Measurements from ENCODE around the gene MAGI2.
A peak's percentile ranks its signal among the peaks of the same experiment; 100 is the strongest.

Gene MAGI2

DNA sequence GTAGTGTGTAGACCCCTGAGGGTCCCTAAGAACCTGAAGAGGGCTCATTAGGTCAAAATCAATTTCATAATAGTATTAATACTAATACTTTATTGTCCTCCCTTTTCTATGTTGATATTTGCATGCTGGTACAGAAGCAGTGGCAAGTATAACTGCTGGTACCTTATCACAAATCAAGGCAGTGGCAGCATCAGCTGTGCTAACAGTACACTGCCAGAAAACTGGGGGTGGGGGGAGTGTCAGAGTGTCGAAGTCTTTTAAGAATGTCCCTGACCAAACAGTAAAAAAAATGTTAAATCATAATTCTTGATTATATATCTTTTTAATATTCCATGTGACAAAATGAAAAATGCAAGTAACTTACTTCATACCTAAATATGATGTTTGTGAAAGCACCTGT lies 716.9 kb downstream of the MAGI2 start:
- DNase-seq (ENCODE audit: low read depth) = no peak

- DNase-seq (ENCODE audit: low read depth) = no peak
Observed at GRCh38 chr7:78734626-78735025, 718.8 kb downstream of the MAGI2 start.

DNA sequence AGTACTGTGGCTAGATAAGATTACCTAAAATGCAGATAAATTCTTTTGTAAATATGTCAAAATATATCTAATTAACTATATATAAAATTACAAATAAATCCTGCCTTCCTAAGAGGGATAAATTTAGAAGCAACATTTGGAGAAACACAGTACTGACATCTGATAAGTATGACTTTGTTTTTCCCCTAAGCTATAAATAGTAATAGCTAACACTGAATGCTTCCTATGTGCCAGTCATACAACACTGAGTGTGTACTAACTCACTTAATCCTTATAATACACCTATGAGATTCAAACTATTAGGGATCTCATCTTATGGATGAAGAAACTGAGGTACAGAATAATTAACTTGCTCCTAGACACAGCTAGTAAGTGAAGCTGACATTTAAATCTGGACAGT lies 733.4 kb downstream of the MAGI2 start:
- DNase-seq (ENCODE audit: low read depth) = no peak

DNA sequence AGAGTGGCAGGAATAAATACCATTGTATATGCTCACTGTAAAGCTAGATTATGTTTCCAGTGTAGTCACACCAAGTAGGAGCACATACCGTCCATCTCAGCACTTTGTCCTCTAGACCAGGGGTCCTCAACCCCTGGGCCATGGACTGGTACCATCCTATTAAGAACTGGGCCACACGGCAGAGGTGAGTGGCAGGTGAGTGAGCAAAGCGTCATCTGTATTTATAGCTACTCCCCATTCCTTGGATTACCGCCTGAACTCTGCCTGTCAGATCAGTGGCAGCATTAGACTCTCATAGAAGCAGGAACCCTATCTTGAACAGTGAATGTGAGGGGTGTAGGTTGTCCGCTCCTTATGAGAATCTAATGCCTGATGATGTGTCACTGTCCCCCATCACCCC lies 735.3 kb downstream of the MAGI2 start:
- DNase-seq (ENCODE audit: low read depth) = no peak

- no peak for DNase-seq (ENCODE audit: low read depth)
Observed at GRCh38 chr7:78716876-78717275, 736.6 kb downstream of the MAGI2 start.

DNA sequence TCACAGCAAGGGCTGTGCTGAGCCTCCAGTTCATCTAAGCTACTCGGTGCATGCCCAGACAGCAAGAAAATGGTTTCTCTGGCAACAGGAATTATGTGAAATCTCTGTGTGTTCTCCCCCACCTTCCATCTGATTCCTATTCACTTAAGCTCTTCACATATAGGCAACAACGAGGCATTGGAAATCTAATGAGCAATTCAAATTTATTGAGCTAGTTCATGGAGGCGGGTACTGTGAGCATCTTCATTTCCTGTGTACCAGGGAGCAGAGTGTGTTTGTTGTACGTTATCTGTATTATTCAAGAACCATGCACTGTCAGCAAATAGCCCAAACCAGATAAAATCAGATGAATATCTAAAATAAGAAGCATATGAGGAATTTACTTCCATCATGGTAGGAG lies 739.1 kb downstream of the MAGI2 start:
- DNase-seq (ENCODE audit: low read depth) = no peak

DNA sequence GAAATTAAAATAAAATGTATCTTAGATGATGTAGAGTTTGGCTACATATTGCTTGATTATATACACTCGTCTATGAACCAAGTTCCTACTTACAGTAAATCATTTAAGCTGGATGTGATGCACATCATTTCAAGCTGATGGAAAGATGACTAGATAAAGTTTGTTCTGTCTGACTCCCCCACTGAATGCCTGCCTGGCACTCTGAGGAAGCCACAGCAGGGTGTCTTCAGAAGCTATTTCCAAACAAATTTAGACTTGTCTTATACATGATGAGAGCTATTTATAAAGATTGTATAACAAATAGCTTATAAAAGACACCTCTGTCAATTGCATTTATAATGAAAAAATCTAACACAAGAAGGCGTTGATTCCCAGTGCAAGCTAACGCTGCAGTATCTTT lies 741.4 kb downstream of the MAGI2 start:
- no peak for DNase-seq (ENCODE audit: low read depth)

- DNase-seq (ENCODE audit: low read depth) = no peak
Observed at GRCh38 chr7:78709658-78710057, 743.8 kb downstream of the MAGI2 start.

DNA sequence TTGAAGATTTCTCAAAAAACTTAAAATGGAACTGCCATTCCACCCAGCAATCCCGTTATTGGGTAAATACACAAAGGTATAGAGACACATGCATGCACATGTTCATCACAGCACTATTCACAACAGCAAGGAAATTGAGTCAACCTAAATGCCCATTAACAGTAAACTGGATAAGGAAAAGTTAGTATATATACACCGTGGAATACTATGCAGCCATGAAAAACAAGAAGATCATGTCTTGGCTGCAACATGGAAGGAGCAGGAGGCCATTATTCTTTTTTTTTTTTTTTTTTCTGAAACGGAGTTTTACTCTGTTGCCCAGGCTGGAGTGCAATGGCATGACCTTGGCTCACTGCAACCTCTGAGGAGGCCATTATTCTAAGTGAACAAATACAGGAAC lies 749.0 kb downstream of the MAGI2 start:
- DNase-seq (ENCODE audit: low read depth) = no peak

DNA sequence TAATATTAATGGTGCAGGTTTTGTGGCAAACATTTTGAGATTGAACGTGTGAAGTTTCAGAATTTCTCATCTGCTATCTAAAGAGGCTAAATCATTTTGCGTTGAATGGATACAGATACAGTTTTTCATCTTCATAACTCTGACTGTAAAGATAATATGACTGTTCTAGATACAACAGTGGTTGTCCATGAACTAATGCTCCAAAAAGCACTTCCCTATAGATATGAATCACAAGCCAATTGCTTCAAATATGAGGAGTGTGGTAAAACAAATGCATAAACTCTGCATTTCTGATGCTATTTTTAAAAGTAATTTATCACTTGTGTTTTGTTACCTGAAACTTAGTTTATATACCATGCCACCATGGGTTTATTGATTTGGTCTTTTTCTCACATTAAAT lies 750.1 kb downstream of the MAGI2 start:
- DNase-seq (ENCODE audit: low read depth) = no peak

- DNase-seq (ENCODE audit: low read depth) = peak; percentile 91
Observed at GRCh38 chr7:78702770-78703169, 750.7 kb downstream of the MAGI2 start.

DNA sequence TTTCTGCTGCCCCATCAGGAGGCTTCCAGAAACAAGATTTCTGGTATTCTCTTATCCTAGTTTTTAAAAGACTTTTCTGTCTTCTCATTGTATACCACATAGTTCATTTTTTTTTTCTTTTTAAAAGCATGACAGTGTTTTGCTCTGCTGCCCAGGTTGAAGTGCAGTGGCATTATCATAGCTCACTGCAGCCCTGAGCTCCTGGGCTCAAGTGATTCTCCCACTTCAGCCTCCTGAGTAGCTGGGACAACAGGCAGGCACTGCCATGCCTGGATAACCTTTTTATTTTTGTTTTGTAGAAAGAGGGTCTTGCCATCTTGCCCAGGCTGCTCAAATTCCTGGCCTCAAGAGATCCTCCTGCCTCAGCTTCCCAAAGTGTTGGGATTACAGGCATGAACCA lies 757.6 kb downstream of the MAGI2 start:
- no peak for DNase-seq (ENCODE audit: low read depth)

GRCh38 chr7:78691584-78691983 lies 761.9 kb downstream of the MAGI2 start:
- DNase-seq (ENCODE audit: low read depth) = no peak

DNA sequence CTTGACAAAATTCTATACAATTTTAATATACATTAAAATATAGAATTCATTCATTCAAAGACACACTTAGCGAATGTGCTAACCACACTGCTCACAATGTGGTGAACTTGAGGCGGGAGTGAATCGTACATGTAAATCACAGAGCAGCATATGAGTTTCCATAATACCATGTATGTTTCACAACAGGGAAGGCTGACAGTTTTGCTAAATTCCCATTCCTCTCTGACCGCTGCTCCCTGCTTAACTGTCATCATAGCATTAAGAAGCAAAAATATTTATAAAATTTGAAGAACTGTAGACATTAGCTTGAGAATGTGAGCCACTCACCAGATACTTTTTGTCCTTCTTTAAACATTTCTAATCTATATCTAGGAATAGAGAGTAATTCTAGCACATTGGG lies 763.3 kb downstream of the MAGI2 start:
- DNase-seq (ENCODE audit: low read depth) = peak; percentile 42

DNA sequence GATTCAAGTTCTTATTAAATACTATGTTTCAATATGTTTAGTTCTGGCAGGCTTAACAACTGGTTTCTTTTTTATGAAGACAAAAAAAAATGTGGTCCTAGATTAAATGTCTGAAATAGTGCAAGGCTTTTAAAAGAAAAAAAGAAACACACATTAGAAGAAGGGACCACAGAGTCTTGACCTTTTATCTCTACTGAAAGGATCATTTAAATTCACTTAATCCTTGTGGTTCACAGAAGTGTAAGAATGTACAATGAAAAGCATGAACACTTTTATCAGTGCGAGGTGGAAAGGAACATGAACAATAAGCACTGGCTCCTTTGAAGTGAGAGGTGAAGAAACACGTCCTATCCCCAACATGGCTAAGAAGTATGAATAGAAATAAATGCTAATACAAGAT lies 765.1 kb downstream of the MAGI2 start:
- DNase-seq (ENCODE audit: low read depth) = no peak

- no peak for DNase-seq (ENCODE audit: low read depth)
Observed at GRCh38 chr7:78686189-78686588, 767.3 kb downstream of the MAGI2 start.

DNA sequence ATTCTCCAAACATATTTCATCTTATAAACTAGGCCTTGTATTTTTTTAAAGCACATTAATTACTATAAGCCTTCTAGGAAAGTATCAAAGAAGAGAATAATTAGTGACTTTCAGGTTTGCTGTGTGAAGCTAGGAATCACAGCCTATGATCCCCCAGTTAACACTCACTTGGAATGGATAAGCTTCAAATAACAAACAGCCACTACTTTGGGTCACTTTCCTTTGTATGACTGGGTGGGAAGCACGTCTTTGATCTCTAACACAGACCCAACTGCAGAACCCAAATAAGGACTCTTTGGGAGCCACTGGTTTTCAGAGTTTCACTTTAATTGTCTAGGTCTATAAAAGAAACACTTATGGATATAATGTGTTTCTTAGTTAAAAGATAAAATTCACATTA lies 769.3 kb downstream of the MAGI2 start:
- no peak for DNase-seq (ENCODE audit: low read depth)

DNA sequence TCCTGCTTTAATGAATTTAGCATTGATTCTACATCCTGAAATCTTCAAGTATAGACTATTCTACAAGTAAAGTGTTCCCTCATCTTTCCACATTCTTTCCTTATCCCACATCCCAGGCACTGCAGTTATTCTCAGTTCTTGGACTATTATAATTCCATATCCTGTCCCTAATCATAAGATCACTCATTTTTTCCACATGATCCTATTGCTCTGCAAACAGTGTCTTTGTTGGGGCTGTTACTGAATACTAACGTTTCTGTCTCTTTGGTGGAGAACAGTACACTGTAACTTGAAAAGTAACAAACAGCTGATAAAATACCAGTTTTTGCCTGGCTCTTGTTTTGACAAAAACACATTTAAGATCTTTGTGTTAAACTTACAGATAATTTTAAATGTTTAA lies 769.9 kb downstream of the MAGI2 start:
- no peak for DNase-seq (ENCODE audit: low read depth)

DNA sequence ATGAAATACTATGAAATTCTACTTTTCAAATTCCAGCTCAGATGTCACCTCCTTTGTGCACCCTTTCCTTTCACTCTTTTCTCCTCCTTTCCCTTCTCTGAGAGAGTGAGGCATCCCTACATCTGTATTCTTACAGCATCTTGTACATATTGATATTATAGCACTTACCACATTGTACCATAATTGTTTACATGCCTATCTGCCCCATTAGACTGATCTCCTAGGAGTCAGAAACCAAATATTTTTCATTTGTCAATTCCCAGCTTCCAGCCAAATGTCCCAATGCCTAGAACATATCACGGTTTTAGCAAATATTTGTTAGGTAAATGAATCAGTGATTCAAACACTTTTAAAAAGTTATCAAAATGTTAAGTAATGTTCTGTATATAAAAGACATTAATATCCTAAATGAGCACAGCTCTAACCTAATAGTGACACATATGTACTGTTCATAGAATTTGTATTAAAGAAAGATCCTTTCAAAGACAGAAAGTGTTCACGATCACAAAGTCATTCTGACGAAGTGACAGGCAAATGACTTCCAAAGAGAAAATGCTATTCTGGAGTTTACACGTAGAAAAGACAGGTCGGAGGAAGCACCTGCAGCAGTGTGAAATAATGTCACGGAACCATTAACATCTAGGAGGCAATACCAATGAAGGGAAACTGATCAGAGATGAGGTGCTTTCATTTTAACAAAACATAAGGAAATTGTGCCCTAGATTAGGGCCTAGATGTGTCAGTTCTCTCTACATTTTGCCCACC lies 774.2 kb downstream of the MAGI2 start:
- DNase-seq (ENCODE audit: low read depth) = no peak

- DNase-seq (ENCODE audit: low read depth) = no peak
Observed at GRCh38 chr7:78677391-78677790, 776.1 kb downstream of the MAGI2 start.

GRCh38 chr7:78675511-78675910 lies 778.0 kb downstream of the MAGI2 start:
- no peak for DNase-seq (ENCODE audit: low read depth)

- no peak for DNase-seq (ENCODE audit: low read depth)
Observed at GRCh38 chr7:78673272-78673671, 780.2 kb downstream of the MAGI2 start.

- DNase-seq (ENCODE audit: low read depth) = no peak
Observed at GRCh38 chr7:78662939-78663338, 790.5 kb downstream of the MAGI2 start.

- no peak for DNase-seq (ENCODE audit: low read depth)
Observed at GRCh38 chr7:78649976-78650375, 803.5 kb downstream of the MAGI2 start.

GRCh38 chr7:78649236-78649635 lies 804.2 kb downstream of the MAGI2 start:
- no peak for DNase-seq (ENCODE audit: low read depth)
